Loucy (cell line): Measurements from ENCODE around the gene SYNE3.

Experiments
- H2AFZ ChIP-seq: fragments of 200-600 bp; sonication (generic); 2 replicates; pipeline ENCODE4 v1.6.0; 2016; ENCODE audit warnings: antibody characterized with exemption, mild to moderate bottlenecking, low read length, moderate library complexity
- H3F3A ChIP-seq: fragments of 200-600 bp; 2 replicates; pipeline ENCODE4 v1.6.0; 2016; ENCODE audit warnings: antibody characterized with exemption, low read depth, mild to moderate bottlenecking
- H3K27me3 ChIP-seq: fragments of 200-600 bp; sonication (generic); 2 replicates; pipeline ENCODE4 v1.6.1; 2014; ENCODE audit warnings: low read length, mild to moderate bottlenecking; ENCODE audit not compliant: insufficient read depth, poor library complexity, severe bottlenecking
- H3K36me3 ChIP-seq: fragments of 200-600 bp; sonication (generic); 2 replicates; pipeline ENCODE4 v1.6.1; 2016; ENCODE audit warnings: low read length; ENCODE audit not compliant: insufficient read depth
- H3K4me1 ChIP-seq: fragments of 200-600 bp; sonication (generic); 2 replicates; pipeline ENCODE4 v1.5.1; 2014; ENCODE audit warnings: low read length, mild to moderate bottlenecking; ENCODE audit not compliant: insufficient read depth, poor library complexity, severe bottlenecking
- H3K4me2 ChIP-seq: fragments of 200-600 bp; sonication (generic); 2 replicates; pipeline ENCODE4 v1.6.0; 2014; ENCODE audit warnings: antibody characterized with exemption, low read length, low read depth, mild to moderate bottlenecking; ENCODE audit not compliant: poor library complexity, severe bottlenecking
- H3K4me3 ChIP-seq: fragments of 200-600 bp; sonication (generic); 2 replicates; pipeline ENCODE4 v1.5.1; 2014; ENCODE audit warnings: low read length, mild to moderate bottlenecking, mixed read lengths; ENCODE audit not compliant: poor library complexity, severe bottlenecking
- H3K79me2 ChIP-seq: fragments of 200-600 bp; sonication (generic); 2 replicates; pipeline ENCODE4 v1.6.1; 2014; ENCODE audit warnings: low read length; ENCODE audit not compliant: insufficient read depth
- H3K9ac ChIP-seq: fragments of 200-600 bp; sonication (generic); 2 replicates; pipeline ENCODE4 v1.6.0; 2014; ENCODE audit warnings: mild to moderate bottlenecking, low read depth, low read length, moderate library complexity; ENCODE audit not compliant: poor library complexity, severe bottlenecking
- H3K9me2 ChIP-seq: fragments of 200-600 bp; sonication (generic); replicated peaks from 2 replicates; pipeline ENCODE4 v1.6.1; 2016; ENCODE audit warnings: low read depth, low read length, mixed read lengths
- H3K9me3 ChIP-seq: fragments of 200-600 bp; sonication (generic); 2 replicates; pipeline ENCODE4 v1.6.1; 2014; ENCODE audit warnings: mild to moderate bottlenecking, antibody characterized with exemption, low read length, low read depth; ENCODE audit not compliant: insufficient read depth
- H4K20me1 ChIP-seq: fragments of 200-600 bp; sonication (generic); 2 replicates; pipeline ENCODE4 v1.6.0; 2014; ENCODE audit warnings: antibody characterized with exemption, low read length, mild to moderate bottlenecking; ENCODE audit not compliant: insufficient read depth, poor library complexity, severe bottlenecking
- EZH2phosphoT487 ChIP-seq: fragments of 200-600 bp; IDR thresholded peaks from 2 replicates; pipeline ENCODE4 v1.6.1; 2018; ENCODE audit warnings: antibody characterized with exemption, mild to moderate bottlenecking, moderate library complexity, borderline replicate concordance
- TF ChIP-seq, protein P1 (sequence below): fragments of 200-600 bp; sonication (generic); conservative IDR thresholded peaks from 2 replicates; pipeline ENCODE4 v1.5.1; 2014; ENCODE audit warnings: mild to moderate bottlenecking, antibody characterized with exemption, low read length

SYNE3 gene

DNA sequence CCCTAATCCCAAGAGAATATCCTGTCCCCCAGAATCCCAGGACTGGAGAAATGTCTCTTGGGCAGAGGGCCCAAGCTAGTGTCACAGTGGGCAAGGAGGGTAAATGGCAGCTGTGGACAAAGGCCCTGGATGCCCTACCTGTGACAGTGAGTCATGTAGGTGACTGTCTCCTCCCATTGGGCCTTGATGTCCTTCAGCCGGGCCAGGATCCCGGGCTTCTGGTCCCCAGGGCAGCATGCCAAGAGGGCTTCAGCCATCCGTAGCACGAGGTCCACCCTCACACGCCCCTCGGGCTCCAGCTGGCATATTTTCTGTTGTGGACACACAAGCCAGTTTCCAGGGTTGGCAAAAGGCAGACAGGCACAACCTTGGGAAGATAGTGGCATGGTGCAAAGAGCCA, 48.8 kb downstream of the SYNE3 start:
- H3K9ac ChIP-seq: peak overlapping the region; percentile 31
- H3K4me3 ChIP-seq: no peak overlapping the region
- H3K4me2 ChIP-seq: no peak overlapping the region
- H3F3A ChIP-seq: peaks cover 18% of the 10 kb centered on the region
- H3K4me1 ChIP-seq: peaks cover 82% of the 10 kb centered on the region
- no peaks in the 10 kb centered on the region for H3K9me2 ChIP-seq
- no peak for TF ChIP-seq EZH2phosphoT487
- TF ChIP-seq, protein P1, sequence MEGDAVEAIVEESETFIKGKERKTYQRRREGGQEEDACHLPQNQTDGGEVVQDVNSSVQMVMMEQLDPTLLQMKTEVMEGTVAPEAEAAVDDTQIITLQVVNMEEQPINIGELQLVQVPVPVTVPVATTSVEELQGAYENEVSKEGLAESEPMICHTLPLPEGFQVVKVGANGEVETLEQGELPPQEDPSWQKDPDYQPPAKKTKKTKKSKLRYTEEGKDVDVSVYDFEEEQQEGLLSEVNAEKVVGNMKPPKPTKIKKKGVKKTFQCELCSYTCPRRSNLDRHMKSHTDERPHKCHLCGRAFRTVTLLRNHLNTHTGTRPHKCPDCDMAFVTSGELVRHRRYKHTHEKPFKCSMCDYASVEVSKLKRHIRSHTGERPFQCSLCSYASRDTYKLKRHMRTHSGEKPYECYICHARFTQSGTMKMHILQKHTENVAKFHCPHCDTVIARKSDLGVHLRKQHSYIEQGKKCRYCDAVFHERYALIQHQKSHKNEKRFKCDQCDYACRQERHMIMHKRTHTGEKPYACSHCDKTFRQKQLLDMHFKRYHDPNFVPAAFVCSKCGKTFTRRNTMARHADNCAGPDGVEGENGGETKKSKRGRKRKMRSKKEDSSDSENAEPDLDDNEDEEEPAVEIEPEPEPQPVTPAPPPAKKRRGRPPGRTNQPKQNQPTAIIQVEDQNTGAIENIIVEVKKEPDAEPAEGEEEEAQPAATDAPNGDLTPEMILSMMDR: no peak
- no peaks in the 10 kb centered on the region for H3K79me2 ChIP-seq
- H2AFZ ChIP-seq: no peak overlapping the region
- no peaks in the 10 kb centered on the region for H3K9me3 ChIP-seq
- no peaks in the 10 kb centered on the region for H3K27me3 ChIP-seq
- H3K36me3 ChIP-seq: no peaks in the 10 kb centered on the region
- H4K20me1 ChIP-seq: no peaks in the 10 kb centered on the region

DNA sequence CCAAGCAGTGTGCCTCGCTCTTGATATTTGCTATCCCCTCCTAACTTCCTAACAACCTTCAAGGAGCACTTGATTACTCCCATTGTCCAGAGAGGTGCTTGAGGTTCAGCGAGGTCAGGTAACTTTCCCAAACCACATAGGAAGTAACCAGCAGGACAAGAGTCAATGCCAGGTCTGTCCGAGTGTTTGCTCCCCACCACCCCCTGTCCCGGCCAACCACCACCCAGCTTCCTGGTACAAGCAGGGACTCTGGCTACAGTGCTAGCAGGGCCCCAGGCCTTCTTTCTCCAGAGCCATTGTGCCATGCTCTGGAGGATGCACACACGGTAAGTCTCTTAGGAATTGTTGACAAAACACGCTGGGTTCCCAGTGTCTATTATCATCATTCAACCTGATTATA, 49.2 kb downstream of the SYNE3 start:
- Histone ChIP-seq H3K4me3 (no peak overlapping the region), H3K27me3 (no peaks in the 10 kb centered on the region), H3K9me3 (no peaks in the 10 kb centered on the region), H3K79me2 (no peaks in the 10 kb centered on the region), H3K9ac (no peak overlapping the region), H3K36me3 (no peaks in the 10 kb centered on the region), H2AFZ (no peak overlapping the region), H3K4me2 (no peak overlapping the region), H4K20me1 (no peaks in the 10 kb centered on the region), H3F3A (peaks cover 22% of the 10 kb centered on the region), H3K9me2 (no peaks in the 10 kb centered on the region), H3K4me1 (peaks cover 82% of the 10 kb centered on the region)
- TF ChIP-seq EZH2phosphoT487: no peak
- TF ChIP-seq, protein P1: no peak
